Stimulated activated CD8-positive, alpha-beta memory T cell treated with anti-CD3 and anti-CD28 coated beads, Interleukin-12 subunit alpha, Interleukin-12 subunit beta, amount 100 ng/mL, for 24 hours (primary cell): ENCODE results near the gene TRIP13.

ENCODE experiments used
- DNase-seq: peaks from one replicate; pipeline ENCODE4 v3.0.0-alpha.2; 2020; ENCODE audit errors: extremely low read depth

The TRIP13 gene

GRCh38 chr5:854966-855743 is 37.5 kb upstream of the TRIP13 start:
- DNase-seq: no peak

DNA sequence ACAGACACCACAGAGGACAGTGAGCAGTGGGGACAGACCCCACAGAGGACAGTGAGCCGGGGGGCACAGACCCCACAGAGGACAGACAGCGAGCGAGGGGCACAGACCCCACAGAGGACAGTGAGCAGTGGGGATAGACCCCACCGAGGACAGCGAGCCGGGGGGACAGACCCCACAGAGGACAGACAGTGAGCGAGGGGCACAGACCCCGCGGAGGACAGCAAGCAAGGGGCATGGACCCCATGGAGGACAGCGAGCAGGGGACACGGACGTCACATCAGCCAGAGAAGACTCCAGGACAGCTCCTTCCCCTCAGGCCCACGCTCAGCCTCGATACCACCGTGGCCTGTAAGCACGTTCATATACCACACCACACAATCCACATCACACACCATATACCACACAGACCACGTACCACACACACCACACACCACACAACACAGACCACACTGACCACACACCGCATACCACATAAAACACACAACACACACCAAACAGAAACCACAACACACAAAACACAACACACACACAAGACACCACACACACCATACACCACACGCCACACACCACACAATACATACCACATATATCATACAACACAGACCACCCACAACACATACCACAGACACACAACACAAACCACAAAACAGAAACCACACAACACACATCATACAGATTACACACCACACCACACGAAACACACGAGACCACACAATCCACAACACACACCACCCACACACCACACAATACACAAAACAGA is 36.7 kb upstream of the TRIP13 start:
- DNase-seq: no peak

DNA sequence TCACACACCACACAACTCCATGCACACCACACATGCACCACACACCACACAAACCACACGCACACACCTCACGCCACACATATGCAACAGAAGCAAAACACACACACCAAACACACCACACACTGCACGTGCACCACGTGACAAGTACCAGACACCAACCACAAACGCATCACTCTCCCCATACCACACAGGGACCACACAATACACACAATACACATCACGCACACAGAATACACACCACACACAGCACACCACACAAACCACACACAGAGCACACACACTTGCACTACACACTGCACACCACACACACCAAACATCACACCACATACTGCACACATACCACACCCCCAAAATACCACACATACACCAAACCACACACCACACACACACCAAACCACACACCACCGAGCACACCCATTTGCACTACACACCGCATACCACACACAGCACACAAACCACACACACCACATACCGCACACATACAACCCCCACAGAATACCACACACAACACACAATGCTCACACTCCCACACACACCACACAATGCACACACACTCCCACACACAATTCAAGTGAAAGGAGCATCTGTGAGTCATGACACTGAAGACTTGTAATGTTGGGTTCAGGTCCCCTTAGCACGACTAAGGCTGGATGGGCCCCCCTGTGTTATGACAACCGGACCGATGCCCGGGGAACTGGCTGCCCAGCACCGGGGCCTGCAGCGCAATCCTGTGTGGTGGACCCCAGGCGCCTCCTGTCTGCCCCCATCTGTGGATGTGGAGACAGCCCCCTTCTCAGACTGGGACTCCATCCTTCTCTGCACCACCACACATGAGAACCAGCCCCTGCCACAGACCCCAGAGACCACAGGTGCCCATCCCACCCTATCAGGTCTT is 35.9 kb upstream of the TRIP13 start:
- no peak for DNase-seq

GRCh38 chr5:858726-859125 is 34.0 kb upstream of the TRIP13 start:
- no peak for DNase-seq

- DNase-seq: no peak
These were observed 33.3 kb upstream of the TRIP13 start for GRCh38 chr5:859391-859790.

- DNase-seq: no peak
These were observed 32.8 kb upstream of the TRIP13 start for GRCh38 chr5:859798-860296.

GRCh38 chr5:860506-861150 is 32.1 kb upstream of the TRIP13 start:
- no peak for DNase-seq

DNA sequence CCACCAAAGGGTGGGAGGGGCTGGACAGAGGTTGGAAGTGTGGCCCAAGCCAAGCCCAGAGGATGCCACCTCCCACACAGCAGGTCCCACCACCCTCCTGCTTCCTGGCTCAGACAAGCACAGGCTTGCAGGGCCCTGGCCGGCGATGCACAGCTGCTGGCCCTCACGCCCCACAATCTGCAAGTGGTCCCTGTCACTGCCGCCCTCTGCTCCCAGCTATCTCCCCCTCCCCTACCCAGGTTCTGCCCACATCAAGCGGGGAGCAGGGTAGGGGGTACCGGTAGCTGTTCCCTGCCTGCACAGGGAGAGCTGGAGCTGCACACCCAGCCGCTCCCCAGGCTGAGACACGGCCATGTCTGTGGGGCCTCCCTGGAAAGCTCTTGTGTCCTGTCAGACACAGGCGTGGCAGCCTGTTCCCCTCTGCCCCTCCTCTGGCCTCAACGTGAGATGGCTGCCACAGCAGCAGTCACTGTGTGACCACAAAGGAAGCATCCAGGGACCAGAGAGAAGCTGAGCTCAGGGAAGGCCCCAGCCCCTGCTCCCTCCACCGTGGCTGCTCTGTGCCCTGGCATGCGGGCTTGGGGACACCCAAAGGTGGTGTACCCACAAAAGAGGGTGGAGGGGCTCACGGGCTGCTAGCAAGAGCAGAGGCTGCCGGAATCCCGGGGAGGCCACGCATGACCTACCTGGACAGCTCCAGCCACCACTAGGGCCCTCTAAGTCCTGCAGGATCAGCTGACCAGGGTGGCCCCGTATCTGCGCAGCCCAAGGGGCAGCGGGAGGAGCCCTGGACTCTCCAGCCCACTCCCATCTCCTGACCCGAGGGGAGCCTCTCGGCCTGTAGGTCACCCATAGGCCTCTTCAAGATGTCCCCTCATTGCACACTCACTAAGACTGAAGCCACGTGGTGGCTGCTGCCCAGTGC is 31.0 kb upstream of the TRIP13 start:
- DNase-seq: no peak

DNA sequence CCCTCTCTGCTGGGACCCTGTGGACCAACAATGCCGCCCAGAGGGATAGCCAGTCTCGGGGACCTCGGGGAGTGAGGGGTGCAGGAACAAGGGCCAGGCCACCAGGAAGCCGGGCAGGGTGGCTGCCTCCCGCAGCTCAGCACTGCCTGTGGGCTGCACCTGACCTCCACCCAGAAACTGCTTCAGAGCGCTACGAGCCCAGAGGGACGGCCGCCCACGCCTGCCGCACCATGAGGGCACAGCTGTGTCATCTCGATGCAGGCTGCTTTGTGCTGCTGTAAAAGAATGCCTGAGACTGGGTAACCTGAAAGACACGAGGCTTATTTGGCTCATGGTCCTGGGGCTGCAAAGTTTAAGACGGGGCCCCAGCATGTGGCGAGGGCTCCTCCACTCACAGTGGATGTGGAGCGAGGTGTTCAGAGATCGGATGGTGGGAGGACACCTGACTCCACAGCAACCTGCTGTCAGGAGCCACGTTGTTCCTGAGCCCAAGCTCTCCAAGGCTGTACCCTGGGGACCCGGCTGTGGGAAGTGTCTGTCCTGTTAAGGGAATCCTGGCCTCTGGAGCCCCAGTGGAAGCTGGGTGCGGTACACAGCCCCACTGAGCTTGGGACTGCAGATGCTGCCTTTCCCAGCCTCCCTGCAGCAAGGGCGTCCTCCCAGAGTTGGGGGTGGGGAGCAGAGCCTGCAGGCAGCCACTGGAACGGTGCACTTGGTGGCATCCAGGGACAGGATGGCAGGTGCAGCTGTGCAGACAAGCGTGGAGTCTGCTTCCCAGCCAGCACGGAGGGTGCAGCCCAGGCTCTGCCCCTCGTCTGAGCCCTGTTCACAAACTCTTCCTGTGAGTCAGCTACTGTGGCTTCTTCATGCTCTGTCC is 30.1 kb upstream of the TRIP13 start:
- no peak for DNase-seq

- no peak for DNase-seq
These were observed 29.4 kb upstream of the TRIP13 start for GRCh38 chr5:863244-863805.

GRCh38 chr5:864492-865167 is 28.1 kb upstream of the TRIP13 start:
- no peak for DNase-seq

DNA sequence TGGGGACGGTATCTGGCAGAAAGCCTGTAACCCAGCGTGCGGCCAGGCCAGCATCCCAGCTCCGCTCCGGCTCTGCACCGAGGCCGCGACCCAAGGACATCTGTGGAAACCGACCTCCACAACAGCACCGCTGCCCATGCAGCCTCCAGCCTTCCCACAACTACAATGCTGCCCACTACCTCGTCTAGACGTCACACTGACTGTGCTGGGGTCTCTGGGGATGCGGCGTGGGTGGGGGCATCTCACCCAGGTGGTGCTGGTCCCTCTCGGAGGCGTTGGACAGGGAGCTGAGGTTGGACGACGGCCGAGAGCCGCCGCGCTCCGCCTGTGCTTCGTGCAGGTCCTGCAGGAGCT is 27.5 kb upstream of the TRIP13 start:
- DNase-seq: no peak

DNA sequence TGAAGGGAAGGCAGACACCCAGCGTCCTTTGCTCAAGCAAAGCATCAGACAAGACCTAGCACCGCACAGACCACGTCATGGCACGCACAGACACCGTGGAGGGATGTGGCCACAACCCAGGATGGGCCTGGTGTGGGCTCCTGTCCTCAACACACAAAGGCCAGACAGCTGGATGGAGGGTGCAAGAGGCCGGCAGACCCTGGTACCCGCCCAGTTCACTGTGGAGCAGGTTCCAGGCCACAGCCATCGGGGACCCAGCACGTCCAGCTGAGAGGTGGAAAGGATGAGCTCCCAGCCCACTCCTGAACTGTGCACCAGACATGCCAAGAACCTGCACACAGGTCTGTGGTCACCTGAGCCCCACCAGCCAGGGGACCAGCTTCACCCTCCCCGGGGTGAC is 26.9 kb upstream of the TRIP13 start:
- DNase-seq: no peak

DNA sequence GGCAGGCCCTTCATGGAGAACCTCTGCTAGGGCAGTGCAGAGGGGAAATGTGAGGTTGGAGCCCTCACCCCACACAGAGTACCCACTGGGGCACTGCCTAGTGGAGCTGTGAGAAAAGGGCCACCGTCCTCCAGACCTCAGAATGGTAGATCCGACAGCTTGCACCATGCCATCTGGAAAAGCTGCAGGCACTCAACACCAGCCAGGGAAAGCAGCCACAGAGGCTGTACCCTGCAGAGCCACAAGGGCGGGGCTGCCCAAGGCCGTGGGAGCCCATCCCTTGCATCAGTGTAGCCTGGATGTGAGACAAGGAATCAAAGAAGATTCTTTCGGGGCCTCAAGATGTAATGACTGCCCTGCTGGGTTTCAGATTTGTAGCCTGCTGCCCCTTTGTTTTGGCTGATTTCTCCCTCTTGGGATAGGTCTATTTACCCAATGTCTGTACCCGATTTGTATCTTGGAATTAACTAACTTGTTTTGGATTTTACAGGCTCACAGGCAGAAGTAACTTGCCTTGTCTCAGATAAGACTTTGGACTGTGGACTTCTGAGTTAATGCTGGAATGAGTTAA is 25.3 kb upstream of the TRIP13 start:
- DNase-seq: no peak

GRCh38 chr5:868428-869135 is 24.1 kb upstream of the TRIP13 start:
- DNase-seq: no peak

DNA sequence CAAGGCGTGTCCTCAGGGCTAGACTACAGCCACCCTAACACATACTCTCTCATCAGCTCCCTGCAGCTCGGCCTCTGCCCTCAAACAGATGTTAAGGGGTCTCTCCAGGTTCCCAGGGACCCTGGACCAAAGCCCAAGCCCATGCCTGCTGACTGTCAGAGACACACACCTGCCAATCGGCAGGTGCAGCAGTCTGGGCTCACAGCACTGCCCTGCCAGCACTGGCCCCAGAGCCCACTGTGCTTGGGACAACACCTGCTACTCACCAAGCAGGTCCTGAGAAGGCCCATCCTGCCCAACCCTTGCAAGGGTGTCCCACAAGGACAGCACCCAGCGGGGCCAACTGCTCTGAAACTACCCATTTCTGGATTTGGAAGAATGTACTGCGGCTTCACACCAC is 21.7 kb upstream of the TRIP13 start:
- no peak for DNase-seq

DNA sequence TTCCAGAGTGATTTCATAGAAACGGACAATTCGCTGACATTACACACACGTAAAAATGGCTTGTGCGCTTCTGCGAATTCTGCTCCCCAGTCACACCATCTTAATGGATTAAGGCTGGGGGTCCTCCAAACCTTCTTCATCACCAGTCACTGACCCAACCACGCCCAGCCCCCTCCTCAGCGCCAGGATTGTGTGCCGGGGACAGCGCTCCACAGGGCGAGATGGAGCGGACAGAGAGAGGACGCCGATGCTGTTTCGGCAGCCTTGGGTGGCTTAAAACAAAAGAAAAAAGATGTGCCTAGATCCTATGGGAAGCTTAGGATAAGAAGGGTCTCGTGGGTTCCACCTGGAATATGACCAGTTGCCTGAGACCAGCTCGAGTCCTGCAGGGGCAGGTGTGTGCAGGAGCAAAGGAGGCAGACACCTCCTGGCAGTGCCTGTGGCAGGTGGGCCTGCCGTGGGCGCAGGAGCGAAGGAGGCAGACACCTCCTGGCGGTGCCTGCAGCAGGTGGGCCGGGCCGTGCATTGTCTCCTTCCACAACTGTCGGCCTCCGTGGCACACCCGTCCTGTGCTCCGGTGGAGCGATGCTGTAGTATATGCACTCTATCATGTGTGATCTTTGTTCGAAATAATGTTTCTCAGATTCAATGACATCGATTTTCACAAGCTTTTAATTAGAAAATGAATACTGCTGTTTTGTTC is 20.9 kb upstream of the TRIP13 start:
- DNase-seq: no peak
